H9 (cell line): ENCODE data around the gene MAST2. TPM values are rescaled to one million over a fixed set of nuclear protein-coding genes. Genes with fewer than 3 reads are reported as not detected.

Source experiments
- DNase-seq: peaks from one replicate; pipeline ENCODE4 v3.0.0-alpha.2; 2017
- H2AFZ ChIP-seq: one replicate; pipeline ENCODE4 v1.6.1; 2013; ENCODE audit warnings: mild to moderate bottlenecking, low read length, control low read depth, moderate library complexity
- H2AK5ac ChIP-seq: 2 replicates; pipeline ENCODE4 v1.6.1; 2013; ENCODE audit warnings: low read length, control low read depth, mixed read lengths; ENCODE audit not compliant: insufficient read length
- H2BK120ac ChIP-seq: one replicate; pipeline ENCODE4 v1.6.1; 2013; ENCODE audit warnings: low read depth, mild to moderate bottlenecking, low read length, control low read depth, inconsistent platforms; ENCODE audit not compliant: poor library complexity, severe bottlenecking
- H2BK12ac ChIP-seq: 2 replicates; pipeline ENCODE4 v1.6.1; 2013; ENCODE audit warnings: low read length, control low read depth, mixed read lengths, low read depth; ENCODE audit not compliant: insufficient read length
- H2BK15ac ChIP-seq: 2 replicates; pipeline ENCODE4 v1.6.1; 2013; ENCODE audit warnings: low read depth, low read length, control low read depth
- H2BK20ac ChIP-seq: one replicate; pipeline ENCODE4 v1.6.1; 2013; ENCODE audit warnings: low read depth, mild to moderate bottlenecking, low read length, control low read depth, inconsistent platforms; ENCODE audit not compliant: poor library complexity, severe bottlenecking
- H2BK5ac ChIP-seq: 2 replicates; pipeline ENCODE4 v1.6.1; 2013; ENCODE audit warnings: low read length, control low read depth, mixed read lengths; ENCODE audit not compliant: insufficient read length
- H3K14ac ChIP-seq: 2 replicates; pipeline ENCODE4 v1.6.1; 2013; ENCODE audit warnings: low read length, control low read depth; ENCODE audit not compliant: insufficient read depth
- H3K18ac ChIP-seq: 2 replicates; pipeline ENCODE4 v1.6.1; 2013; ENCODE audit warnings: low read depth, mild to moderate bottlenecking, mixed read lengths, low read length, control low read depth; ENCODE audit not compliant: insufficient read length
- H3K23ac ChIP-seq: 2 replicates; pipeline ENCODE4 v1.6.1; 2013; ENCODE audit warnings: low read length, control low read depth, mixed read lengths, low read depth; ENCODE audit not compliant: insufficient read length
- H3K23me2 ChIP-seq: 2 replicates; pipeline ENCODE4 v1.6.1; 2013; ENCODE audit warnings: low read depth, mild to moderate bottlenecking, mixed read lengths, low read length, control low read depth; ENCODE audit not compliant: insufficient read length, poor library complexity, severe bottlenecking
- H3K27ac ChIP-seq: 2 replicates; pipeline ENCODE4 v1.5.1; 2013; ENCODE audit warnings: low read length, control low read depth, mixed read lengths, low read depth; ENCODE audit not compliant: insufficient read length
- H3K27me3 ChIP-seq: 2 replicates; pipeline ENCODE4 v1.6.1; 2013; ENCODE audit warnings: low read length, control low read depth, inconsistent platforms; ENCODE audit not compliant: insufficient read depth
- H3K4ac ChIP-seq: 2 replicates; pipeline ENCODE4 v1.6.1; 2013; ENCODE audit warnings: low read depth, mild to moderate bottlenecking, control low read depth, inconsistent platforms, low read length, moderate library complexity
- H3K4me1 ChIP-seq: 2 replicates; pipeline ENCODE4 v1.6.1; 2013; ENCODE audit warnings: low read length, control low read depth, inconsistent platforms; ENCODE audit not compliant: insufficient read depth
- H3K4me2 ChIP-seq: 2 replicates; pipeline ENCODE4 v1.6.1; 2013; ENCODE audit warnings: low read length, control low read depth, mixed read lengths; ENCODE audit not compliant: insufficient read length, insufficient read depth
- H3K56ac ChIP-seq: 2 replicates; pipeline ENCODE4 v1.6.1; 2013; ENCODE audit warnings: low read depth, mild to moderate bottlenecking, mixed read lengths, low read length, control low read depth; ENCODE audit not compliant: insufficient read length
- H3K79me1 ChIP-seq: 2 replicates; pipeline ENCODE4 v1.6.1; 2013; ENCODE audit warnings: low read depth, mild to moderate bottlenecking, moderate library complexity, low read length, control low read depth, inconsistent platforms; ENCODE audit not compliant: insufficient read depth, poor library complexity, severe bottlenecking
- H3K79me2 ChIP-seq: 2 replicates; pipeline ENCODE4 v1.6.1; 2013; ENCODE audit warnings: low read length, control low read depth, inconsistent platforms; ENCODE audit not compliant: insufficient read depth
- H3K9ac ChIP-seq: 2 replicates; pipeline ENCODE4 v1.6.1; 2013; ENCODE audit warnings: low read length, control low read depth, mixed read lengths; ENCODE audit not compliant: insufficient read length; ENCODE audit errors: extremely low read depth
- H3K9me3 ChIP-seq: one replicate; pipeline ENCODE4 v1.6.1; 2013; ENCODE audit warnings: low read depth, low read length, inconsistent platforms; ENCODE audit not compliant: control insufficient read depth
- H3T11ph ChIP-seq: one replicate; pipeline ENCODE4 v1.6.1; 2013; ENCODE audit warnings: mild to moderate bottlenecking, low read length, control low read depth, inconsistent platforms
- H4K20me1 ChIP-seq: one replicate; pipeline ENCODE4 v1.6.1; 2013; ENCODE audit not compliant: control insufficient read depth, insufficient read length, insufficient read depth
- H4K5ac ChIP-seq: 2 replicates; pipeline ENCODE4 v1.6.1; 2013; ENCODE audit warnings: low read depth, mild to moderate bottlenecking, mixed read lengths, low read length, control low read depth; ENCODE audit not compliant: insufficient read length
- H4K8ac ChIP-seq: replicated peaks from 2 replicates; pipeline ENCODE4 v1.6.1; 2013; ENCODE audit warnings: low read length, control low read depth, mixed read lengths, low read depth; ENCODE audit not compliant: insufficient read length
- H4K91ac ChIP-seq: 2 replicates; pipeline ENCODE4 v1.6.1; 2013; ENCODE audit warnings: low read depth, mild to moderate bottlenecking, moderate library complexity, mixed read lengths, low read length, control low read depth; ENCODE audit not compliant: insufficient read length
- H3K27ac Mint-ChIP-seq, 3 experiments: 2 replicates in 2 of 3; 3 replicates in 1 of 3; pipeline ENCODE4 v1.8.0; 2020 to 2021; ENCODE audit warnings: mixed read lengths in 3 of 3, mild to moderate bottlenecking in 1 of 3, moderate library complexity in 1 of 3
- H3K27me3 Mint-ChIP-seq: 2 replicates; pipeline ENCODE4 v1.8.0; 2021; ENCODE audit warnings: low read depth, mild to moderate bottlenecking, moderate library complexity, mixed read lengths
- H3K36me3 Mint-ChIP-seq, 3 experiments: 2 replicates in 2 of 3; 3 replicates in 1 of 3; pipeline ENCODE4 v1.8.0; 2020 to 2021; ENCODE audit warnings: low read depth in 3 of 3, mixed read lengths in 3 of 3; ENCODE audit not compliant: insufficient read depth in 1 of 3
- H3K4me1 Mint-ChIP-seq, 2 experiments: 2 replicates each; pipeline ENCODE4 v1.8.0; 2020; ENCODE audit warnings: mixed read lengths in 2 of 2
- H3K4me3 Mint-ChIP-seq, 2 experiments: 2 replicates in 1 of 2; 3 replicates in 1 of 2; pipeline ENCODE4 v1.8.0; 2020 to 2021; ENCODE audit warnings: mild to moderate bottlenecking in 2 of 2, mixed read lengths in 2 of 2, moderate library complexity in 1 of 2
- H3K9me3 Mint-ChIP-seq, 2 experiments: 2 replicates in 1 of 2; 3 replicates in 1 of 2; pipeline ENCODE4 v1.8.0; 2020; ENCODE audit warnings: mild to moderate bottlenecking in 2 of 2, mixed read lengths in 2 of 2, moderate library complexity in 1 of 2
- CTCF ChIP-seq: fragments of 200-600 bp; sonication (generic); conservative IDR thresholded peaks from 3 replicates; pipeline ENCODE4 v1.8.0; 2021; ENCODE audit warnings: antibody characterized with exemption, mild to moderate bottlenecking
- WGBS: extraction: QIAGEN DNeasy Blood & Tissue Kit; methylation state at CpG from one replicate; pipeline ENCODE4 v1.1.7; 2013; ENCODE audit warnings: missing lambda C conversion rate, low lambda C conversion rate, mixed read lengths; ENCODE audit not compliant: insufficient read length; ENCODE audit errors: extremely low coverage; 5-methylcytosine and 5-hydroxymethylcytosine counted together
- total RNA-seq: library from RNA; stranded (reverse); gene quantifications from 2 replicates; pipeline ENCODE4 v1.2.1, GENCODE V29; 2021

MAST2 gene
- total RNA-seq, 1 experiment from 2014 or later, result 28.8 TPM

- Histone ChIP-seq H2BK5ac (no peak overlapping the region), H3K79me1 (no peaks in the 10 kb centered on the region), H4K8ac (no peak overlapping the region), H4K20me1 (no peaks in the 10 kb centered on the region), H2AFZ (no peak overlapping the region), H3T11ph (no peak overlapping the region), H3K9me3 (no peaks in the 10 kb centered on the region), H3K56ac (no peak overlapping the region), H4K5ac (no peak overlapping the region), H4K91ac (no peak overlapping the region), H2BK12ac (no peak overlapping the region), H2BK20ac (no peak overlapping the region), H3K4me1 (no peaks in the 10 kb centered on the region), H2AK5ac (no peak overlapping the region), H3K23me2 (no peaks in the 10 kb centered on the region), H3K79me2 (no peaks in the 10 kb centered on the region), H3K9ac (no peak overlapping the region), H3K14ac (no peak overlapping the region), H3K27ac (no peak overlapping the region), H3K23ac (no peak overlapping the region), H3K27me3 (no peaks in the 10 kb centered on the region), H2BK120ac (no peak overlapping the region), H3K4me2 (no peak overlapping the region), H3K4ac (no peak overlapping the region), H2BK15ac (no peak overlapping the region), H3K18ac (no peak overlapping the region)
- H3K4me3 Mint-ChIP-seq, result no peak overlapping the region
- no peak overlapping the region for H3K27ac Mint-ChIP-seq
- no peaks in the 10 kb centered on the region for H3K27me3 Mint-ChIP-seq
- H3K9me3 Mint-ChIP-seq, result no peaks in the 10 kb centered on the region
- WGBS, result no CpG with 5 or more reads among the region's 4 CpGs
- no peaks in the 10 kb centered on the region for H3K36me3 Mint-ChIP-seq
- no peaks in the 10 kb centered on the region for H3K4me1 Mint-ChIP-seq
- TF ChIP-seq CTCF, result no peak
- no peak for DNase-seq
These were observed 73.9 kb downstream of the MAST2 start for GRCh38 chr1:45877264-45877663.
